Measurements from ENCODE around the gene PKHD1.

GRCh38 chr6:51569594-51569993 lies 517.8 kb downstream of the PKHD1 start:
- TF ChIP-seq POLR2A (IDR thresholded peaks at IDR 0.05) (no peak), CTCF (IDR thresholded peaks at IDR 0.05) (no peak)

All from adrenal gland (tissue), 5 donors.